AG20443 (cell line): ENCODE results near the gene CFAP299.

Experiments used
- DNase-seq: peaks from one replicate; pipeline ENCODE4 v3.0.0; 2012; ENCODE audit warnings: low spot score, mixed read lengths

CFAP299 gene

GRCh38 chr4:80926891-80927290 lies 591.4 kb downstream of the CFAP299 start:
- DNase-seq = no peak

GRCh38 chr4:80927420-80927819 lies 591.9 kb downstream of the CFAP299 start:
- no peak for DNase-seq

- DNase-seq = no peak
Observed at GRCh38 chr4:80931631-80932081, 596.1 kb downstream of the CFAP299 start.

- peak; percentile 9 for DNase-seq
Observed at GRCh38 chr4:80948141-80948540, 612.6 kb downstream of the CFAP299 start.

GRCh38 chr4:80948995-80949394 lies 613.5 kb downstream of the CFAP299 start:
- DNase-seq = no peak

GRCh38 chr4:80956421-80956820 lies 620.9 kb downstream of the CFAP299 start:
- no peak for DNase-seq

GRCh38 chr4:80963051-80963450 lies 627.5 kb downstream of the CFAP299 start:
- peak; percentile 9 for DNase-seq

GRCh38 chr4:80967346-80967745 lies 631.8 kb downstream of the CFAP299 start:
- DNase-seq = peak; percentile 26

- DNase-seq = no peak
Observed at GRCh38 chr4:80980239-80980638, 644.7 kb downstream of the CFAP299 start.

GRCh38 chr4:80986011-80986410 lies 650.5 kb downstream of the CFAP299 start:
- no peak for DNase-seq

- DNase-seq = peak; percentile 55
Observed at GRCh38 chr4:80989921-80990544, 654.5 kb downstream of the CFAP299 start.

- DNase-seq = no peak
Observed at GRCh38 chr4:80990851-80991250, 655.3 kb downstream of the CFAP299 start.

GRCh38 chr4:80999943-81000342 lies 664.4 kb downstream of the CFAP299 start:
- DNase-seq = no peak

- no peak for DNase-seq
Observed at GRCh38 chr4:81003597-81004111, 668.1 kb downstream of the CFAP299 start.

GRCh38 chr4:81007417-81007816 lies 671.9 kb downstream of the CFAP299 start:
- no peak for DNase-seq
